DOHH2 (cell line): Measurements from ENCODE around the gene IL16.

ENCODE experiments used
- H3F3A ChIP-seq: fragments of 200-600 bp; sonication (generic), shearing (Covaris generic); 2 replicates; pipeline ENCODE4 v1.6.0; 2016; ENCODE audit warnings: antibody characterized with exemption, mild to moderate bottlenecking; ENCODE audit not compliant: control insufficient read depth, insufficient read depth
- H3K27ac ChIP-seq: fragments of 200-600 bp; sonication (generic); 2 replicates; pipeline ENCODE4 v1.5.1; 2014; ENCODE audit warnings: low read depth, mild to moderate bottlenecking, low read length, moderate library complexity
- H3K27me3 ChIP-seq: fragments of 200-600 bp; sonication (generic); 2 replicates; pipeline ENCODE4 v1.6.1; 2014; ENCODE audit warnings: mild to moderate bottlenecking, low read length, mixed read lengths; ENCODE audit not compliant: control insufficient read depth
- H3K36me3 ChIP-seq: fragments of 200-600 bp; sonication (generic); 2 replicates; pipeline ENCODE4 v1.6.1; 2014; ENCODE audit warnings: mild to moderate bottlenecking, low read length, moderate library complexity, mixed read lengths; ENCODE audit not compliant: control insufficient read depth
- H3K4me1 ChIP-seq: fragments of 200-600 bp; sonication (generic); 2 replicates; pipeline ENCODE4 v1.6.1; 2014; ENCODE audit warnings: mild to moderate bottlenecking, low read length, mixed read lengths; ENCODE audit not compliant: control insufficient read depth
- H3K4me2 ChIP-seq: fragments of 200-600 bp; sonication (generic); 2 replicates; pipeline ENCODE4 v1.6.0; 2014; ENCODE audit warnings: mild to moderate bottlenecking, low read length, moderate library complexity
- H3K4me3 ChIP-seq: fragments of 200-600 bp; sonication (generic); 2 replicates; pipeline ENCODE4 v1.5.1; 2014; ENCODE audit warnings: mild to moderate bottlenecking, low read length, mixed read lengths
- H3K79me2 ChIP-seq: fragments of 200-600 bp; sonication (generic); 2 replicates; pipeline ENCODE4 v1.6.1; 2014; ENCODE audit warnings: mild to moderate bottlenecking, low read length, mixed read lengths; ENCODE audit not compliant: control insufficient read depth
- H3K9me2 ChIP-seq: fragments of 200-600 bp; sonication (generic); replicated peaks from 2 replicates; pipeline ENCODE4 v1.6.1; 2014; ENCODE audit warnings: mild to moderate bottlenecking, low read length, mixed read lengths; ENCODE audit not compliant: control insufficient read depth
- H3K9me3 ChIP-seq: fragments of 200-600 bp; sonication (generic); 2 replicates; pipeline ENCODE4 v1.6.1; 2014; ENCODE audit warnings: antibody characterized with exemption, low read length, mixed read lengths; ENCODE audit not compliant: control insufficient read depth, insufficient read depth
- H4K20me1 ChIP-seq: fragments of 200-600 bp; sonication (generic); 2 replicates; pipeline ENCODE4 v1.6.0; 2014; ENCODE audit warnings: low read depth, mild to moderate bottlenecking, antibody characterized with exemption, low read length, moderate library complexity; ENCODE audit not compliant: control insufficient read depth, insufficient read depth
- CTCF ChIP-seq: fragments of 200-600 bp; sonication (generic); IDR thresholded peaks from one replicate; pipeline ENCODE4 v1.5.1; 2014; ENCODE audit warnings: antibody characterized with exemption, mild to moderate bottlenecking, low read depth, low read length; ENCODE audit not compliant: poor library complexity, severe bottlenecking
- EZH2phosphoT487 ChIP-seq: fragments of 200-600 bp; sonication (generic); IDR thresholded peaks from 2 replicates; pipeline ENCODE4 v1.6.1; 2017; ENCODE audit warnings: borderline replicate concordance, mild to moderate bottlenecking, antibody characterized with exemption, low read length, moderate library complexity, mixed read lengths

The IL16 gene

GRCh38 chr15:81321667-81322066 is 125.0 kb downstream of the IL16 start:
- Histone ChIP-seq H3K4me3 (no peak overlapping the region), H4K20me1 (no peaks in the 10 kb centered on the region), H3K36me3 (peaks cover 21% of the 10 kb centered on the region), H3K79me2 (no peaks in the 10 kb centered on the region), H3K9me3 (no peaks in the 10 kb centered on the region), H3K4me2 (no peak overlapping the region), H3K9me2 (no peaks in the 10 kb centered on the region), H3K4me1 (peaks cover 37% of the 10 kb centered on the region), H3K27ac (no peak overlapping the region), H3F3A (no peaks in the 10 kb centered on the region), H3K27me3 (no peaks in the 10 kb centered on the region)
- TF ChIP-seq EZH2phosphoT487: no peak
- TF ChIP-seq CTCF: no peak

- Histone ChIP-seq H3K4me2 (peak overlapping the region; percentile 82), H3K4me3 (peak overlapping the region; percentile 85; the same call in 1 of the 2 replicates), H3K9me3 (no peaks in the 10 kb centered on the region), H3F3A (no peaks in the 10 kb centered on the region), H3K4me1 (peaks cover 28% of the 10 kb centered on the region), H3K36me3 (peaks cover 17% of the 10 kb centered on the region), H3K9me2 (no peaks in the 10 kb centered on the region), H3K79me2 (no peaks in the 10 kb centered on the region), H3K27me3 (no peaks in the 10 kb centered on the region), H4K20me1 (no peaks in the 10 kb centered on the region), H3K27ac (no peak overlapping the region)
- TF ChIP-seq CTCF (no peak), EZH2phosphoT487 (no peak)
Observed at GRCh38 chr15:81322676-81323253, 126.1 kb downstream of the IL16 start.

GRCh38 chr15:81323559-81323943 is 126.9 kb downstream of the IL16 start:
- peak overlapping the region; percentile 82 for H3K4me2 ChIP-seq
- H3K4me3 ChIP-seq: peak overlapping the region; percentile 85
- H3K79me2 ChIP-seq: no peaks in the 10 kb centered on the region
- H3K27ac ChIP-seq: no peak overlapping the region
- no peaks in the 10 kb centered on the region for H3K27me3 ChIP-seq
- no peaks in the 10 kb centered on the region for H3K9me2 ChIP-seq
- H3K4me1 ChIP-seq: peaks cover 20% of the 10 kb centered on the region
- no peaks in the 10 kb centered on the region for H3K9me3 ChIP-seq
- H4K20me1 ChIP-seq: no peaks in the 10 kb centered on the region
- H3K36me3 ChIP-seq: peaks cover 9% of the 10 kb centered on the region
- TF ChIP-seq EZH2phosphoT487: no peak
- TF ChIP-seq CTCF: no peak
- no peaks in the 10 kb centered on the region for H3F3A ChIP-seq
